Measurements from ENCODE around the gene CYREN.

- TF ChIP-seq CTCF (optimal IDR thresholded peaks at IDR 0.05 in 1 of 3, IDR thresholded peaks at IDR 0.05 in 1 of 3, conservative IDR thresholded peaks at IDR 0.05 in 1 of 3; ENCODE audit: extremely low read depth in 1 of 3, insufficient read depth in 2 of 3, low read length in 3 of 3) = no peak
- no peak for TF ChIP-seq EZH2 (IDR thresholded peaks at IDR 0.05; ENCODE audit: low read length)
These were observed 13.0 kb upstream of the CYREN start for GRCh38 chr7:135183478-135183877.
